HG03060 (cell line): ENCODE results near the gene LRIT3.
A peak's percentile ranks its signal among the peaks of the same experiment; 100 is the strongest.
"Not testable (repeated sequence)": the region's sequence is repeated elsewhere in the genome, so short reads cannot be mapped to it uniquely, and the experiment has no call there.

Experiments
- ATAC-seq: cut with Tn5 transposase; IDR thresholded peaks from one replicate; pipeline ENCODE4 v1.9.1; 2021; ENCODE audit warnings: low read depth, moderate number of reproducible peaks; ENCODE audit not compliant: unreplicated experiment

LRIT3 gene

DNA sequence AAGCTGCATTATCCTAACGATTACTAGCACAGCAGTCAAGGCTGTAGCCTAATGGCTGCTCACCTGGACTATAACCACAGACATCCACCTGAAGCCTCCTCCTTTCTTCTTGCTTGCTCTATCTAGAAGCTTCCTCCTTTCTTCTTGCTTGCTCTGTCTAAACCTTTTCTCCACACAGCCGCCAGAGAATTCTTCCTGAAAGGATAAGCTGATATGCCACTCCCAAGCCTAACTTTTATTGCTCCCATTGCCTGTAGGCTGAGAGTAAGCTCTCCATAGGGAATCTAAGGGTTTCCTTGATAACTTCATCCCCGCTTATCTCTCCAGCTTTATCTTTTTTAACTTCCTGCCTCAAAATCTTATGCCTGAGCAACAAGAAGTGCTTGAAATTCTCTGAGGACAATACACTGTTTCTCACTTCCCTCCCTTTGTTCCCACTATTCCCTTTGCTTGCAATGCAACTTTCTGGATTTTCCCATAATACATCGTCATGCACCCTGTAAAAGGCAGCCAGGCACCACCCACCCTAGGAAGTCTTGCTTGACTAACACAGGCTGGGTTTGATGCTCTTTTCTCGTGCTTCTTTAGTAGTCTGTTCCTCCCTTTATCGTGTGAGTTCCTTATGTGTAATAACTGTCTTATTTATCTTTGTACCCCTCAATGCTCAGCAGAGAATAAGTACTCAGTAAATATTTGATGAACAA is 1.4 kb upstream of the LRIT3 start:
- ATAC-seq, result no peak

DNA sequence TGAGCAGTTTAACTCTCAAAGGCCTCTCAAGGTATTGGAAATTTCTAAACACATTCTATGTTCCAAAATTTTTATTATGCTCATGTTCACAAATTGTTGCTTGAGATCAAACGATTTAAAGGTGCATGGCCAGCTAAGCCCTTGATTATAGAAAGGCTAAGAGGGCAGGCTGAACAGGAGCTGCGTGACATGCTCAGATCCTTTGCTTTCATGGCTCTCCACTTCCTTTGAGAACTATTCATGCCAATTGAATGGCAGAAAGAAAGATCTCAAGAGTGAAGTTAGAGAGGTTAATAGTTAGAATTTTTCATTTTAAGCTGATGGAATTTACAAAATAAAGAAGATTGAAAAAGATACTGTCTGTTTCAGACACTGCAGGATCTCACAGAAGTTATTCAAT is 594 bp downstream of the LRIT3 start:
- no peak for ATAC-seq

DNA sequence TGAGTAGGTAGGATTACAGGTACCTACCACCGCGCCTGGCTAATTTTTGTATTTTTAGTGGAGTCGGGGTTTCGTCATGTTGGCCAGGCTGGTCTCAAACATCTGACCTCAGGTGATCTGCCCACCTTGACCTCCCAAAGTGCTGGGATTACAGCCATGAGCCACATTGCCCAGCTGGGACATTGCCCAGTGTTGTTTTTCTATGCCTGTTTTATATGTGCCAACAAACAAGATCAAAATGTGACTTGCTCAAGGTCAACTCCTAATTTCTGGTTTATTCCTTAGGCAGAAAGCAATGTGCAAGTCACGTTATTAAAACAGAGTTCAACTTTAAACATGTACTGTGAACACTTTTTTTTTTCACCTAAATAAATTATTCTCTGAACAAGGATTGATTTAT is 2.7 kb downstream of the LRIT3 start:
- ATAC-seq, result no peak

DNA sequence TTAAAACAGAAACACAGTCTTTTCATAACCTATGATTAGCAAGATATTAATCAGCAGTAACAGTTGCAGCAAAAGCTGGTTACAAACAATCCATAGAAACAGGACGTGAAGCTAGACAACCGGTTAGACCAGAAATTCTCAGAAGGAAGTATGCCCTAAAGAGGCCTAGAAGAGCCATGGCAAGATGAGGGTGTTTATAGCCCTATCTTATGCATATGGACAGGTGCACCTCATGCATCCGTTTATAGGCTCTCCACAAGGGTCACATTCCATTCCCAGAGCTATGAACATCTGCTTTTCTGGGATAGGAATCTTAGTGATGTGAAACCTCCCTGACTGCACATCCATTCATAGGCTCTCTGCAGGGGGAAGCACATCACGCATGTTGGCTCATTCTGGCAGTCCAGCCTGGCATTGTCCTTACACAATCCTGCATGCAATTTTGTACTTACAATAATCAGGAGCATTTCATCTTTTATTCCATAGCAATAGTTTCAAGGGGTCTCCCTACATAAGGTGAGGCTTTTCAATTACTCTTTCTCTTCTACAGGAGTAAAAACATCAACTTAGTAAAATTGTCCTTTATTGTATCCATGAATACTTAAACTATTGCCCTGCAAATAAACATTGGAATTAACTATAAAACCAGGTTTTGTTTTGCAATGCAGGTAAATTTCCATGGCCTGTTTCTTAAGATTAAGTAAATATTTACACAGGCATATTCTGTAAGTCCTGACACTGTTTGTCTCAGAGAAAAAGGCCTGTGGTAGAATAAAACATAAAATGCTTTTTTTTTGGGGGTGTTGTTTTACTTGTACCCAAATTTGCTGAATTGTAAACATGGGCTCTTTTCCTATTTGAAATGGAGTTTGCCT is 11.8 kb downstream of the LRIT3 start:
- ATAC-seq, result not testable (repeated sequence)

DNA sequence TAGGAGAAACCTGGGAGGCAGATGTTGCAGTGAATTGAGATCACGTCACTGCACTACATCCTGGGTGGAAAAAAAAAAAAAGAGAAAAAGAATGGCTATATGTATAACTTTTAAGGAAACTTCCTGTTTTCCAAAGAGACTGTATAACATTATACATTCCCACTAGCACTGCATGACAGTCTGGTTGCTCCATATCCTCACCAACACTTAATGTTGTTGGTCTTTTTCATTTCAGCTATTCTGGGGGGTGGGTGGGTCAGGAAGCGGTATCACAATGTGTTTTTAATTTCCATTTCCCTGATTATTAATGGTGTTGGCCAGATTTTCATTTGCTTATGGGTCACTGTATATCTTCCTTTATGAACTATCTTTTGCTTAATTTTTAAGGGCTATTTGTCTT is 13.4 kb downstream of the LRIT3 start:
- no peak for ATAC-seq

DNA sequence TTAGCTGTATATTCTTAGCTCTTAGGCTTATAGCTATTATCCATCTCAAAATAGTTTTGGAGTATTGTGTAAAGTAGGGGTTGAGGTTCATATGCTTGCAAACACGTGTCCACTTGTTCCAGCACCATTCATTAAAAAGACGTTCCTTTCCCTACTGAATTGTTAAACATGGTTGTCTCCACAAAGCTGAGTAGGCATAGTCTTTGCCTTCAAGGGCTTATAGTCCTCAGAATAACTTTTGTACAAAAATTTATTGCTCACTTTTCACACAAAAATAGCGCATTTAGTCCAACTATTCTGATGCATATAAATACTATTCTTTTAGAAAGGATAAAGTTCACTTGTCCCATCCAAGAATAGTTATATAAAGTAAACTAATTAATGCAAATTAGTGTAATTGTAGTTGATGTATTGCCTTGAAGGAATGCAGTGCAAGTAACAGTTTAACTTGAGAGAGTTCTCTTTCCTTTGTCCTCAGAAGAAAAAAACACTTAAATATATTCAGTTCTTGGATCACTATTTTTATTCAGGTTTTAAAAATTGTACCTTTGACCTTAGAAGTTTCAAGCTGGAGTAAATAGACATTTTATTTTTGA is 14.1 kb downstream of the LRIT3 start:
- ATAC-seq, result no peak

DNA sequence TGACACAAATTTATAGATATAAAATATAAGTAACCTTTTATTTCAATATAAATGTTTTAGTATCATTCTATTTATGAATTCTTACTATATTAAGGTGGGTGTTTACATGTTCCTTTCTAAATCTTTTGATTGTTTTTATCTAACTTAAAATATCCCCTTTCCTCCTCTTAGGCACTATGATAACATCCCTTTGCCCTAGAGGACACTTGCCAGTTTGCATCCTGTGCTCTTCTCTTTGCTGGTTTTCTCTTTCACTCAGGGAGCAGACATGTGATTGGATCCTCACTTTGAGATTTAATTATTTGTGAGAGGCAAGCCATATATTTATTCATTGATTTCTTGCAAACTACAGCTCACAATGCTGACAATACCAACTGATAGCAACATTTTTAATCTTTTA is 16.2 kb downstream of the LRIT3 start:
- no peak for ATAC-seq

DNA sequence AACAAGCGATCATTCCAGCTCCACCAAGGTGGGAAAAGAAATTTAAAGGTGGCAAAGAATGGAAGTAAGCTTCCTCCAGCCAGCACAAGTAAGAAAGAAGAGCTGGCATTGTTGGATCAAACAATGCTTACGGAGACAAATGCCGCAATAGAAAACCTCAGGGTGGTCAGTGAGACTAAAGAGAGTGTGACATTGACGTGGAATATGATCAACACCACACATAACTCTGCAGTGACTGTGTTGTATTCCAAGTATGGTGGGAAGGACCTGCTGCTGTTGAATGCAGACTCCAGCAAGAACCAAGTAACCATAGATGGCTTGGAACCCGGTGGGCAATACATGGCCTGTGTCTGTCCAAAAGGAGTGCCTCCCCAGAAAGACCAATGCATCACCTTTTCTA is 22.2 kb downstream of the LRIT3 start:
- ATAC-seq, result no peak

DNA sequence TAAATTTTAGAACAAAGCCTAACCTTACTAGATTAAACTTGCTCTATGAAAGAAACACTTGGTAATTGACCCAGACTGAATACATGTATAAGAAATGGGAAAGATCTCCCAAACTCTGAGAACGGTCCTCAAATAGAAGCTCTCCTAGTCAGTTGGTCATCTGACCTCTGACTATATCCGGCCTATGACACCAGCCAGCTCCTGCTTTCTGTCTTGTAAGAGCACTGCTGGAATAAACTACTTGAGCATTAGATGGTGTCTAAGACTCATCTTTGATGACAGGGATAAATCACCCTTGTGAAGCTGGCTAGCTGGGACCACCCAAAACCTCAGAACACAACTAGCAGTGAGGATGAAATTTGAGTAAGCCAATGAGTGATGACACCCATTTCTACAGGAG is 24.2 kb downstream of the LRIT3 start:
- no peak for ATAC-seq

DNA sequence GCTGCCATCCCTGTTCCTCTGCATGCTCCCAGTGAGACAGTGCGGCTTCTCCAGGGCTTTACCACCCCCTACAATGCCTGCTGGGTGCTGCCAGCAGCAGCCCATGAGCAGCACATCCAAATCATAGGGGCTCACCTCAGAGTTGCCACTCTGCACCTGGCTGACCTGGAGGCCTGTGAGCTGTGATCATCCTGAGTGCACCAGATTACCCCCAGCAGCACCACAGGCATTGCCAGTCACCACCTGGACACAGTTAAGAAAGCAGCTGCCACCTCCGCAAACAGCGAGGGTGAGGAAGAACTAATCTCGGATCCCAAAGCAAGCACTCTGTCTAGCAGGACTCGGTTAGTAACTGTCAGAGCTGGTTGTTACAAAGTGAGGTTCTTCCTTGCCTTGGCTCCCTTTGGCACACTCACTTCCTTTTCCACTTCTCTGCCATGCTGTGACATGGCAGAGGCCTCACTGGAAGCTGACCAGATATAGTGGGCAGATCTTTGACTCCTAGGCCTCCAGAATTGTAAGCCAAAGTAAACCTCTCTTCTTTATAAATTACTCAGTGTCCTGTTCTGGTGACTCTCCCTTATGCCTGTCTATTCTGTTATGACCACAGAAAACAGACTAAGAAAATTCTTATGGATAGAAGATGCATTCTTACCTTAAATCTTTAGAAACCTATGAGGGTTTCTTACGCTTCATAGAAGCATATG is 25.2 kb downstream of the LRIT3 start:
- no peak for ATAC-seq

DNA sequence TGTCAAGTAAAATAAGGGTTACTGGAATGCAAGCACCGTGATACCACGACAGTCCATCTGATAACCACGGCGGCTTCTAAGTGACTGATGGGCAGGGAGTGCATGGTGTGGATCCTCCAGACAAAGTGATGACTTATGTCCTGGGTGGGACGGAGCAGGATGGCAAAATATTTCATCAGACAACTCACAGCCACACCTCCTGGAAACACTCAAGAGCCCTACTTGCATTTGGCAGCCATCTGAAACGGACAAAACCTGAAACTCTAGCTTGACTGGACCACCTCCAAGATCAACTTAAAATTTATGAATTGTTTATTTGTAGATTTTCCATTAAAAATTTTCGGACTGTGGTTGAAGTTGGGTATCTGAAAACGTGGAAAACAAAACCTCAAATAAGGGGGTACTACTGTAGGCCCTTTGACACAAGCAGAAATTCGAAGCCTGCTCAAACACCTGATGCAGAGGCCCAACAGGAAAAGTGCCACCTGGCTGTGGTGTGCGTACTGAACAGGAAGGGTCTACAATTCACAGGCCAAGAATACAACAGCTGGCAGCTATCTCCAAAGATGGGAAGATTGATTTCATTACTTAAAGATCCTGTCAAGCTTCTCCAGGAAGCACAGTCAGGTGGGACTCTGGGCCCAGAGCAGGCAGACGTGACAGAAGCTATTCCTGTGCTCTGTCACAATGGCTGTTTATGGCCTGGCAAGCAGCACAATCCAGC is 26.0 kb downstream of the LRIT3 start:
- no peak for ATAC-seq

DNA sequence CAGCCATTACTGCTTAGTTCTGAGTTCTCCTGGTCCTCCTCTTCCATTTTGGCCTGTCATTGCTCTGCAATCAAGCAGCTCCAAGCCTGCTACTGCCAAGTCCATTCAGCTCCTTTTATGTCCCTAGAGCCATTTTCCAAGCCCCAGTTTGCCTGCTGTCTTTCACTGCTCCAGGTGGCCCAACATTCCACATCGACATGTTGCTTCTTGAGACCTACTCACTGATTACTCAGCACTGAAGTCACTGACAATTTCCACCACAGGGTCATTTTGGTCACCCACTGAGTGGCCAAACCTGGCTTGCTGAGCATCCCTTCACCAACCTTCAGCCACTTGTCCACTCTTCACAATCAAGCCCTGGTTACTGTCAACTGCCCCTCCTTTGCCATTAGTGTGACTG is 27.2 kb downstream of the LRIT3 start:
- ATAC-seq, result no peak

DNA sequence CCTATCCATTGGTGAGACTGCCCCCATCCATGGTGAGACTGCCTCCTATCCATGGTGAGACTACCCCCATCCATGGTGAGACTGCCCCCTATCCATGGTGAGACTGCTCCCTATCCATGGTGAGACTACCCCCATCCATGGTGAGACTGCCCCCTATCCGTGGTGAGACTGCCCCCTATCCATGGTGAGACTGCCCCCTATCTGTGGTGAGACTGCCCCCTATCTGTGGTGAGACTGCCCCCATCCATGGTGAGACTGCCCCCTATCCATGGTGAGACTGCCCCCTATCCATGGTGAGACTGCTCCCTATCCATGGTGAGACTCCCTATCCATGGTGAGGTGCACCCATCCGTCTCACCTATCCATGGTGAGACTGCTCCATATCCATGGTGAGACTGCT is 27.6 kb downstream of the LRIT3 start:
- ATAC-seq, result not testable (repeated sequence)

DNA sequence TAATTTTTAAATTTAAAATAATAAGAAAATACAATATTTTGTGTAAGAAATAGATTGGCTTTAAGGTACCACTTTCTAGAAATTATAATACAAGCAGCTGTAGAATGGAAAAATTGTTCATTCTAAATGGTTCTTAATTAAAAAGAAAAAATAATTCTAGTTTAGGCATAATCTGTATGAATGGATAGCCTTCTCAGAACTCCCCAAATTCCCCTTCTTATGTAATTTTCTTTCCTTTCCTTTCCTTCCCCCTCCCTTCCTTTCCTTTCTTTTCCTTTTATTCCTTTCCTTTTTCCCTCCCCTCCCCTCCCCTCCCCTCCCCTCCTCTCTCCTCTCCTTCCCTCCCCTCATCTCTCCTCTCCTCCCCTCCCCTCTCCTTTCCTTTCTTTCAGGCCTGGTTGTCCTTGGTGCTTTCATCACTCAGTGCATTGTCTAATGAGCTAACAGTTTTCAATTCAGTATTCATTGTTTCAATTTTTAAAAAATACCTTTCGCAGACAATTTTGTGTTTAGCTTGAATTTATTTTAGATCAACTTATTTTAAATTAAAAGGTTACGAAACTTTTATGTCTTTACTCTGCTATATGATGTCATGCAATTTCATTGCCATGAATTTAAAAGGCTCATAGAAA is 28.8 kb downstream of the LRIT3 start:
- ATAC-seq, result no peak

DNA sequence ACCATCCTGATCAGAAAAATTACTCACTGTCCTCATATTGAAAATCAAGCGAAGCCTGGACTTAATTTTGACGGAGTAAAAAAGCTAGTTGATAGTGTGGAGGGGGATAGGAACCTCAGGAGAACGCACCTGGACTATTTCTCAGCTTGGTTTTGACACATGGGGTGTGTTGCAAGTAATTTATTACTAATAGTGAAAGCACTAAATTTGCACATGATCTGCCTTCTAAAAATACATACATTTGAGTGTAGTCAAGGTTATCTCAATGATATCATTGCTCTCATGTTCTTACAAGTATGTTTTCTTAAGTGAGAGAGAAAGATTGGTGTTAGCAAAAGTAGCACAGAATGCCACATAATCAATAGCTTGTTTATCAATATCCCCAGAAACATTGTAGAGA is 29.5 kb downstream of the LRIT3 start:
- peak; percentile 90 for ATAC-seq

DNA sequence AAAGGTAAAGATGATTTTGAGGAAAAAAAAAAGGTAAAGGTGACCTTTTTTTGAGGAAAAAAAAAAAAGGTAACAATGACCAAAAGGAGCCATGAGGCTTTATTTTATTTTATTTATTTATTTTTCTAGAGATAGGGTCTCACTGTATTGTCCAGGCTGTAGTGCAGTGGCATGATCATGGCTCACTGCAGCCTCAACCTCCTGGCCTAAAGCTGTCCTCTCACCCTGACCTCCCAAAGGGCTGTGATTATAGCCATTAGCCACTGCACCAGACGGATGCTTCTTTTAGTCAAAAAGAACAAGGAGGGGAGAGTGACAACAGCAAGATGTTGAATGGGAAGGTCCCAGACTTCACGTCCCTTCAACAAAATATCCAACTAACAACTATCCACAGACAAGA is 30.4 kb downstream of the LRIT3 start:
- ATAC-seq, result no peak

DNA sequence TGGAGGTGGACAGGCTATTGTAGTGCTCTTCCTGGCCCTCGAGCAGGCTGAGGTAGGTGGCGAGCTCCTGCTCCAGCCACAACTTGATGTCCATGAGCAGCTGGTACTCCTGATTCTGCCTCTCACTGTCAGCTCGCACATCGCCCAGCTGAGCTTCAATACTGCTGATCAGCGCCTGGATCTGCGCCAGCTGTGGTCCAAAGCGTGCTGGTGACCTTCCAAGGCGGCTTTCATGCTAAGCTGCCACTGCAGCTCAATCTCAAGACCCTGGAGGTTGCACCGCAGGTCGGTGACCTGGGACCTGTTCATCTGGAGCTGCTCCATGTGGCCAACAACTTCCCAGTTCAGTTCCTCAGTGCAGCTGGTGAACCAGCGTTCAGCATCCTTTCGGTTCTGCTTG is 31.2 kb downstream of the LRIT3 start:
- ATAC-seq, result no peak

DNA sequence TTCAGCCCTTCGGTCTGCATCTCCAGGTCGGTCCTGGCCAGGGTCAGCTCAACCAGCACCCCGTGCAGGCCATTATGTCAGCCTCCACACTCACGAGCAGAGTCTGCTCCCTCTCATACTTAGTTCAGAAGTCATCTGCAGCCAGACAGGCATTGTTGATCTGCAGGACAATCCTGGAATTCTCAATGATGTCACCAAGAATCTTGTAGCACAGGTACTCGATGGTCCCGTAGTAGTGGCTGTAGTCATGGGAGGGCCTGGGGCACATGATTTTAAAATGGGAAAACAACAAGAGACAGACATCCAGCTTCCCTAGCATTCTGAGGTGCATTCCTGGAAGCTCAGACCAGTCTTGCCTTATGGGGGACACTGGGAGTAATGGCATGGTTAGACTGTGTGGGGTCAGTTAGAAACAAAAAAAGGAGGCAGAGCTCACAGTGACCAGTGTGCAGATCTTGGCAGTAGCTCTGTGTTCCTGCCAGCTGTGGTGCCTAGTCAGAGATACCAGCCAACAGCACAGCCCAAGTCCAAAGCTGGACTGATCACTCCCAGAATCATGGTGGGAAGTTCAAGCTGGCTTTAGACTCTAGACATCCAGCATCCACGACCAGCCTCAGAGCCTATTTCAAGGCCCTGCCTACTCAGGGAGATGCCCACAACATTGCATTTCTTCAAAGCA is 31.9 kb downstream of the LRIT3 start:
- no peak for ATAC-seq

DNA sequence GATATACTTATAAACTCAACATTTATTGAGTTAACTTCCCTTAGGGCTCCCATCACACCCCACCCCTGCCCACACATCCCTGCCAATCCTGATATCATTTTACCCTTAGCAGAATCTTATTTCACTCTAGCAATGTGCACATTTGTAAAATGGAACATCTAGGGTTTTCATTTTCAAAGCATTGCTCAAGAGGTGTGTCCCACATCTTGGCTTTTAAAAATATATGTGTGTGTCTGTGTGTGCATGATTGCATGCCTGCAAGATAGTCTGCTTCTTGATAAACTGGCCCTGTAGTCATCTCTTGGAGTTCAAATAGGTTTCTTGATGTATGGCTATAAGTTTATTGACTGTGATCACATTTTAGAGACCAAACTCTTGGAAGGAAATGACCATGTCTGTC is 38.4 kb downstream of the LRIT3 start:
- ATAC-seq, result no peak
